A549 (cell line): ENCODE data around the gene SUMO2.

Source experiments
- CTCF ChIP-seq: fragments of >200 bp; sonication (Bioruptor Twin); formaldehyde crosslinking; IDR thresholded peaks from 3 replicates; pipeline ENCODE4 v1.5.1; 2016
- E2F6 ChIP-seq: IDR thresholded peaks from 2 replicates; pipeline ENCODE4 v1.6.1; 2012; ENCODE audit warnings: low read depth, borderline replicate concordance
- EHMT2 ChIP-seq: fragments of 200-600 bp; sonication (generic); IDR thresholded peaks from 2 replicates; pipeline ENCODE4 v1.6.1; 2016; ENCODE audit warnings: antibody characterized with exemption, low read depth, mild to moderate bottlenecking, moderate library complexity
- EP300 ChIP-seq, 2 experiments: fragments of >200 bp; sonication (Bioruptor Twin); formaldehyde crosslinking; IDR thresholded peaks; 2 replicates in 1 of 2; 3 replicates in 1 of 2; pipeline ENCODE4 v1.6.1; 2016 to 2017
- ESRRA ChIP-seq: fragments of 150-350 bp; IDR thresholded peaks from 2 replicates; pipeline ENCODE4 v1.6.1; 2014; ENCODE audit warnings: mild to moderate bottlenecking, low read length, borderline replicate concordance
- GATA3 ChIP-seq: IDR thresholded peaks from 2 replicates; pipeline ENCODE4 v1.6.1; 2012; ENCODE audit warnings: borderline replicate concordance
- POLR2A ChIP-seq: IDR thresholded peaks from 2 replicates; pipeline ENCODE4 v1.6.1; 2012; ENCODE audit warnings: mild to moderate bottlenecking, low read length
- RAD21 ChIP-seq, 2 experiments: fragments of >200 bp in 1 of 2; sonication (Bioruptor Twin) in 1 of 2; formaldehyde crosslinking in 1 of 2; IDR thresholded peaks in 1 of 2; conservative IDR thresholded peaks in 1 of 2; 2 replicates in 1 of 2; 3 replicates in 1 of 2; pipeline ENCODE4 v1.6.1; 2012 to 2018; ENCODE audit warnings: inconsistent platforms in 1 of 2
- SMC3 ChIP-seq: fragments of >200 bp; sonication (Bioruptor Twin); formaldehyde crosslinking; IDR thresholded peaks from 3 replicates; pipeline ENCODE4 v1.6.1; 2018; ENCODE audit warnings: inconsistent platforms
- TF ChIP-seq, protein P1 (sequence below): fragments of 200-600 bp; sonication (generic); IDR thresholded peaks from 2 replicates; pipeline ENCODE4 v1.6.1; 2016; ENCODE audit warnings: antibody characterized with exemption, mild to moderate bottlenecking, moderate library complexity

DNA sequence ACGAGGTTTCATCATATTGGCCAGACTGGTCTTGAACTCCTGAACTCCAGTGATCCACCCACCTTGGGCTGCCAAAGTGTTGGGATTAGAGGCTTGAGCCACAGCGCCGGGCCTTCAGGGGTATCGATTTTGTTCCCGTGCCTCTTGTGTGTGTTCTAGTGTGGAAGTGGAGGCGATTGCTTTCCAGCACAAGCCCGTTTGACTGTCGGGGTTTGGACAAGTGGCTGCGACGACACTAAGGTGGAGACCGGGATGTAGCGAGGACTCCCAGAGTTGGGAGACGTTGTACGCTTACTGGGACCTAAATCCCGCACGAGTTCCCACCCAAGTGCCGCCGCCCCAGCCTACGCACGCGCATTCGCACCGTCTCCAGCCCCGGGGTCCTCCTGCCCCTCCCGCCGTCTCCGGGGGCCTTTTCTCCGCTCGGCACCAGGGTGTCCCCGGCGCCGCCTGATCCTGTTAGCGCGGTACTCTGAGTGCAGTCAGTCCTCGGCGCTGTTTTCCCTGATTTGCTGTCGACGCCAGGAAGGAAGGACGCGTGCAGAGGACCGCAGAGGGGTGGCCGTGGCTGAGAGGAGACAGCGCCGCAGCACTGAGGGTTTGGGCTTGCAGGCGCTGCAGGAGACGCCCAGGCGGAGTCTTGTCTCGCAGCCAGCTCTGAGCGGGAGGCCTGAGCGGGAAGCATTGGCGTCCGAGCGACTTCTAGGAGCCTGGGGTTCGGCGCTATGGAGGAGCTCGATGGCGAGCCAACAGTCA, 22.5 kb upstream of the SUMO2 start, which contains the start of gene NUP85:
- TF ChIP-seq POLR2A (peak; percentile 96), GATA3 (peak; percentile 38; the same call in 1 of the 2 replicates), RAD21 (conservative IDR thresholded peaks at IDR 0.05 in 1 of 2, IDR thresholded peaks at IDR 0.05 in 1 of 2) (no peak), EP300 (IDR thresholded peaks at IDR 0.05) (no peak; a peak in 1 of 5 replicates), ESRRA (no peak), E2F6 (peak; percentile 94), CTCF (no peak), SMC3 (no peak), EHMT2 (no peak)
- TF ChIP-seq, protein P1, sequence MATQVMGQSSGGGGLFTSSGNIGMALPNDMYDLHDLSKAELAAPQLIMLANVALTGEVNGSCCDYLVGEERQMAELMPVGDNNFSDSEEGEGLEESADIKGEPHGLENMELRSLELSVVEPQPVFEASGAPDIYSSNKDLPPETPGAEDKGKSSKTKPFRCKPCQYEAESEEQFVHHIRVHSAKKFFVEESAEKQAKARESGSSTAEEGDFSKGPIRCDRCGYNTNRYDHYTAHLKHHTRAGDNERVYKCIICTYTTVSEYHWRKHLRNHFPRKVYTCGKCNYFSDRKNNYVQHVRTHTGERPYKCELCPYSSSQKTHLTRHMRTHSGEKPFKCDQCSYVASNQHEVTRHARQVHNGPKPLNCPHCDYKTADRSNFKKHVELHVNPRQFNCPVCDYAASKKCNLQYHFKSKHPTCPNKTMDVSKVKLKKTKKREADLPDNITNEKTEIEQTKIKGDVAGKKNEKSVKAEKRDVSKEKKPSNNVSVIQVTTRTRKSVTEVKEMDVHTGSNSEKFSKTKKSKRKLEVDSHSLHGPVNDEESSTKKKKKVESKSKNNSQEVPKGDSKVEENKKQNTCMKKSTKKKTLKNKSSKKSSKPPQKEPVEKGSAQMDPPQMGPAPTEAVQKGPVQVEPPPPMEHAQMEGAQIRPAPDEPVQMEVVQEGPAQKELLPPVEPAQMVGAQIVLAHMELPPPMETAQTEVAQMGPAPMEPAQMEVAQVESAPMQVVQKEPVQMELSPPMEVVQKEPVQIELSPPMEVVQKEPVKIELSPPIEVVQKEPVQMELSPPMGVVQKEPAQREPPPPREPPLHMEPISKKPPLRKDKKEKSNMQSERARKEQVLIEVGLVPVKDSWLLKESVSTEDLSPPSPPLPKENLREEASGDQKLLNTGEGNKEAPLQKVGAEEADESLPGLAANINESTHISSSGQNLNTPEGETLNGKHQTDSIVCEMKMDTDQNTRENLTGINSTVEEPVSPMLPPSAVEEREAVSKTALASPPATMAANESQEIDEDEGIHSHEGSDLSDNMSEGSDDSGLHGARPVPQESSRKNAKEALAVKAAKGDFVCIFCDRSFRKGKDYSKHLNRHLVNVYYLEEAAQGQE: no peak
